ENCODE data around the gene TIMM23.

TIMM23 gene

DNA sequence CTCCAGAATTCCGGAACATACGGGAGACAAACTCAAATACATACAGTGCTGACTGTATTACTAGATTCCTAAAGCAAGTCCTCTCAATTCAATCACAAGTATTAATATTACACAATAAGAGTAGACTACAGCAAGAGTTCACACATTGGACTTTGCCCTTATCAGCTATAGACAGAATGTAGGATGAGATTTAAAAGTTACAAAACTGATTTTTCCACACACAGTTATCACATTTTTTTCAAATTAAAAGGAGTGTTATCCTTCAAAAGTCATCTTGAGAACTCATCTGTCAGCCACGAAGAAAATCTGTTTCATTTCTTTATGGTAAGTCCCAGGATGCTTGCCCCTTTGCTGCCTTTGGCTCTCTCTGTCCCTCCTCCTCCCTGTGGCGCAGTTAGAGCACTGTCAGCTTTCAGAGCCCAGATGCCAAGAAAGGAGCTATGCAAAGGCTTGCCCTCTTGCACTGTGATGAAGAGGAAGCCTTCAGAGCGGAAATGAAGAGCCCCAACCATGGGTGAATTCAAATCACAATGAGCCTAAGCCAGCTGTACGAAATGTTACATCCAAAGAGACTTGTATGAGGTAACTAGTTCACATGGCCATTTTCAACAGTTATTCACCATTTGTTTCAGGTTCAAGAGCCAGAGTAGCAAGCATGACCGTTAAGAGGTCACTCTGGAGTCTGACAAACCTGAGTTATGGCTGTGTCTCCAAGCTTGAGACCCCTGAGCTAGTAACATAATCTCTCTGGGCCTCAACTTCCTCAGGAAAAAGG is 47.5 kb downstream of the TIMM23 start:
- H3K4me3 ChIP-seq (ENCODE audit: low read length), result no peak overlapping the region
- no peak overlapping the region for H2AFZ ChIP-seq (ENCODE audit: low read depth, low read length)
- peaks cover 13% of the 10 kb centered on the region for H3K36me3 ChIP-seq (ENCODE audit: insufficient read depth, low read length)
- H3K4me1 ChIP-seq (ENCODE audit: insufficient read depth, low read length), result peaks cover 8% of the 10 kb centered on the region
- H3K9me3 ChIP-seq (ENCODE audit: low read length), result no peaks in the 10 kb centered on the region
- H3K27me3 ChIP-seq (ENCODE audit: insufficient read depth, low read length), result no peaks in the 10 kb centered on the region

DNA sequence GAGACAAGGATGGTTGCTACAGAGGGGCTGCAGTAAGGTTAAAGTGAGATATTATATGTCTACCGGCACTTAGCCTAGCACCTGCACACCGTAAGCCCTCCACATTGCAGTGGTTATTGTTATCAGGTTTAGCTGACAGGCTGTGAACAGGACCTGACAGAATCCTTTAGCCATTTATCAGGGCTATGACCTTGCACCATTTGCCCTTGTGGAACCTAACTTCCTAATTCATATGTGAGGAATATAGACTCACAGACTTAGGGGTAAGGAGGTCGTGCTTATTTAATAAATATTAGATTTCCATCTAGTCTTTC is 48.0 kb downstream of the TIMM23 start:
- no peak overlapping the region for H3K4me3 ChIP-seq (ENCODE audit: low read length)
- H2AFZ ChIP-seq (ENCODE audit: low read depth, low read length), result no peak overlapping the region
- peaks cover 8% of the 10 kb centered on the region for H3K4me1 ChIP-seq (ENCODE audit: insufficient read depth, low read length)
- no peaks in the 10 kb centered on the region for H3K9me3 ChIP-seq (ENCODE audit: low read length)
- no peaks in the 10 kb centered on the region for H3K27me3 ChIP-seq (ENCODE audit: insufficient read depth, low read length)
- peaks cover 10% of the 10 kb centered on the region for H3K36me3 ChIP-seq (ENCODE audit: insufficient read depth, low read length)

DNA sequence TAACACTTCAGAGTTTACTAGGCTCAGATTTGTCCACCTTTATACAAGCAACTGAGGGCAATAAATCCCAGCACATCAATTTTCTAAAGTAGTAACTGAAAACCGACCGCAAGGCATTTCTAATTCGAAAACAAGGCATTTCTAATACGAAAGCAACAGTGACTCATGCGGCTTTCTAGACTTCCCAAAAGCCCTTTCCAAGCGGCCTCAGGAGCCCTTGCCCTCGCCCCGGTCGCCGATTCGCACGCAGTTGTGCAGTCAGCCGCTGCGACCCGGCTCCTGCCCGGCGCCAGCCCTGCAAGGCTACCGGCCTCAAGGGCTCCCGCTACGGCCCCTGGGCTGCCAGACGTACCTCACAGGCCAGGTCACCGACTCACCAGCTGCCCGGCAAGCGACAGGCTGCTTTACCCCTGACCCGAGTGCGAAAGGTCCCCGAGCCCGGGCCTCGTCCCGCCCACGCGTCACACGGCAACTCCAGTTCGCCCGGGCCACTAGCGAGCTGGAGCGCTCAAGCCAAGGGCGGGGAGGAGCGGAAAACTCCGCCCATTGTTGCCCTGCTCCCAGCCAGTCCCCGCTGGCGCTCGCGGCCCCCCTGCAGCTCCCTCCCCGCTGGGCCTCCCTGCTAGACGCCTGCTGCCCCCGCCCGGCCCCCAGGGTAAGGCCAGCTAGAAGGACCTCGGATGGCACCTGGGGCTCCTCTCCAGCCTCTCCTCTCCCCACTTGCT is 50.9 kb downstream of the TIMM23 start:
- Histone ChIP-seq H3K27me3 (ENCODE audit: insufficient read depth, low read length) (no peaks in the 10 kb centered on the region), H3K4me3 (ENCODE audit: low read length) (peak overlapping the region; percentile 71), H2AFZ (ENCODE audit: low read depth, low read length) (peak overlapping the region; percentile 55), H3K36me3 (ENCODE audit: insufficient read depth, low read length) (no peaks in the 10 kb centered on the region), H3K9me3 (ENCODE audit: low read length) (no peaks in the 10 kb centered on the region), H3K4me1 (ENCODE audit: insufficient read depth, low read length) (peaks cover 8% of the 10 kb centered on the region)

DNA sequence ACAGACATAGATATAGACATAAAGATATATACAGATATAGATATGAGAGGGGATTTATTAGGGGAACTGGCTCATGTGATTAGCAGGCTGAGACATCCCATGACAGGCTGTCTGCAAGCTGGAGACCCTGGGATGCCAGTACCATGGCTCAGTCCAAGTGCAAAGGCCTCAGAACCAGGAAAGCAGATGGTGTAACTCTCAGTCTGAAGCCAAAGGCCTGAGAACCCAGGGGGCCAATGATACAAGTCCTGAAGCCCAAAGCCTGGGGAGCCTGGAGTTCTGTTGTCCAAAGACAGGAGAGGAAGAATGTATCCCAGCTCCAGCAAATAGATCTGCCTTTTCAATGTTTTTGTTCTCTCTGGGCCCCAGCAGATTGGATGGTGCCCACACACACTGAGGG is 52.7 kb downstream of the TIMM23 start:
- no peak overlapping the region for H3K4me3 ChIP-seq (ENCODE audit: low read length)
- H3K9me3 ChIP-seq (ENCODE audit: low read length), result no peaks in the 10 kb centered on the region
- H2AFZ ChIP-seq (ENCODE audit: low read depth, low read length), result no peak overlapping the region
- no peaks in the 10 kb centered on the region for H3K36me3 ChIP-seq (ENCODE audit: insufficient read depth, low read length)
- H3K27me3 ChIP-seq (ENCODE audit: insufficient read depth, low read length), result no peaks in the 10 kb centered on the region
- peaks cover 19% of the 10 kb centered on the region for H3K4me1 ChIP-seq (ENCODE audit: insufficient read depth, low read length)

DNA sequence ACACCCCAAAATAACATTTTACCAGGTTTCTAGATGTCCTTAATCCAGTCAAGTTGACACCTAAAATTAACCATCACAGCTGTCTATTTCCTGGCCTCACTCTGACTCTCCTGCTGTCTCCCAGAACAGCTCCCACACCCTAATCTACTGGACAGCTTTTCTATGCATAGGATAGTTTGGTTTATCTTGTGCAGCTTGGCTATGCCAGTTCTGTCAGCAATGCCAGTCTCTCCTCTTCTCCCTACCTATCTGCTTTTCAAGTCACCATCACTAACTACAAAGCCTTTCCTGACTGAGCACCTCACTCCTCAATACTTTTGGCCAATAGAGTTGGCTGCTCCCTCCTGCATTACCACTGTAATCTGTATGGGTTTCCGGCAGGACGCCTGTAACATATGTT is 53.1 kb downstream of the TIMM23 start:
- Histone ChIP-seq H2AFZ (ENCODE audit: low read depth, low read length) (no peak overlapping the region), H3K4me1 (ENCODE audit: insufficient read depth, low read length) (peaks cover 19% of the 10 kb centered on the region), H3K36me3 (ENCODE audit: insufficient read depth, low read length) (no peaks in the 10 kb centered on the region), H3K9me3 (ENCODE audit: low read length) (no peaks in the 10 kb centered on the region), H3K4me3 (ENCODE audit: low read length) (no peak overlapping the region), H3K27me3 (ENCODE audit: insufficient read depth, low read length) (no peaks in the 10 kb centered on the region)

DNA sequence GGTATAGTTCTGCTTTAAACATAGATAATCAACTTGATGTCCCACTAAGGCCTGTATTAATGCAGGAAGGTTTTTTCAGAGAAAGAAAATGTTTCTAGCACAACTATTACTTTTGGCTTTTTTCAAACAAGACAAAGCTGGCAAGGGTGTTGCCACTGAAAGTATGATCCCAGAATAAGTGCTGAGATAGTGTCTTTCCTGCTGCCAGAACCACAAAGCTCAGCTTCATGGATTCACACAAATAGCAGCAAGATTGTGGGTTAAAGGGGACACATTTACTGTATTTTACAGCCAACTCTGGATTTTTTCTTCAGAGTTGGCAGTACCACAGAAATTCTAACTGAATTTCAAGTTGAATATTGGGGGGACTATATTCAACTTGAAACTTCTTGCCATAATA is 53.8 kb downstream of the TIMM23 start:
- H3K4me1 ChIP-seq (ENCODE audit: insufficient read depth, low read length), result peaks cover 19% of the 10 kb centered on the region
- no peak overlapping the region for H2AFZ ChIP-seq (ENCODE audit: low read depth, low read length)
- no peaks in the 10 kb centered on the region for H3K9me3 ChIP-seq (ENCODE audit: low read length)
- H3K27me3 ChIP-seq (ENCODE audit: insufficient read depth, low read length), result no peaks in the 10 kb centered on the region
- no peak overlapping the region for H3K4me3 ChIP-seq (ENCODE audit: low read length)
- no peaks in the 10 kb centered on the region for H3K36me3 ChIP-seq (ENCODE audit: insufficient read depth, low read length)

DNA sequence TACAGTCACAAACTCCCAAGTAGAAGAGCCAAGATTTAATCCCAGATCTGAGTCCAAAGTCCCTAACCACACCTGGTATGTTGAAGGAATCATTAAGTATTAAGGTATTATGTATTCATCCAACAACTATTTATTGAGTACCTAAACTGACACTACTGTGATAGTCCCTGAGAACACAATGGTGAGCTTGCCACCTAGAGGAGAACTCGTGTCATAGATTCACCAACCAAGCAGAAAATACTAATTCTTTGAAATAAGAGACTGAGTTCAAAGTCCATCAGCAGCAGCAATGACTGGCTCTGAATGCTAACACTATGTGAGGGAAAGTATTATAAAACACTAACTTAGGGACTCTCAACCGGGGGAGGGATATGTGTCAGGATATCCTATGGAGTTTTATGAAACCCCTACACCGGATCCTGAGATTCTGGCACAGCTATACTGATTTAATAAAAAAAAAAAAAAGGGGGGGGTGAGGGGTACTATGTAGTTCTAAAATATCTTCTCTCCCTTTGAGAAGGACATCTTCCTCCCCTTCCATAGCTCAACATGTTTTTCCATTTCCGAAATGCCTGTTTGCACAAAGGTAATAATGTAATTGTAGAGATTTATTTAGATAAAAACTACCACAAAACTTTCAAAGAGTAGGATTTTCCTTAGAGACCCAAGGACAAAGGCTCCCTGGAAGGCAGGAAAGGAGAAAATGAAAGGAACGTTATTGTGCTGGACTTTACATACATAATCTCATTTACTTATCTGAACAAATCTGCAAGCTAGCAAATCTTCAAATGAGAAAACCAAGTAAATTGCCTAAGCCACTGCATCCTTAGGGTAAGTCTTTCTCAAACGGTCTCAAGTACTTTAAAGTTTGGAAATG is 56.5 kb downstream of the TIMM23 start:
- no peaks in the 10 kb centered on the region for H3K36me3 ChIP-seq (ENCODE audit: insufficient read depth, low read length)
- peak overlapping the region; percentile 86 for H3K4me3 ChIP-seq (ENCODE audit: low read length)
- no peak overlapping the region for H2AFZ ChIP-seq (ENCODE audit: low read depth, low read length)
- H3K4me1 ChIP-seq (ENCODE audit: insufficient read depth, low read length), result peaks cover 15% of the 10 kb centered on the region
- H3K27me3 ChIP-seq (ENCODE audit: insufficient read depth, low read length), result no peaks in the 10 kb centered on the region
- H3K9me3 ChIP-seq (ENCODE audit: low read length), result no peaks in the 10 kb centered on the region

DNA sequence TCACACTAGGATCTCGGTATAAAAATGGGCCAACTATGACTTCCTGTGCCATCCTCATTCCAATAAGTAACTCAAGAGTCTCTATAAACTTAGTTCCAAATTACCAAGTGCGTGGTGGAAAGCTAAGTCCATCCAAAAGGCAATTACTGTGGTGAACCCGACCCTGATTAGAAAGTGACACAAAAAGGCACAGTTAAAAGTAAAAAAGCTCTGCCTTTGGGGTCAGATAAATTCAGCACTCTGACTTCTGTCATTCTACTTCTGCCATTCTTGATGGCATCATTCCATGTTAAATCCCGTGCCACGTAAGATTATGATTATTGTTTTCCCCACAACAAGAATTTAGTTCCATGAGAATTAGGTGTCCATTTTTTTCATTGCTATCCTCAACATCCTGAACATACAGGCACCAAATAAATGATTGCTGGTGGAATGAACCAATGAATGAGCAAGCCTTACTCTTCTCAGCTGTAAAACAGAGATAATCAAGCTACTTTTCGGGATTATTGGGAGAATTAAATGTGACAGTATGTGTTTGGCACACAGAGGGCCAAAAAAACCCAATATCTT is 57.3 kb downstream of the TIMM23 start:
- Histone ChIP-seq H3K9me3 (ENCODE audit: low read length) (no peaks in the 10 kb centered on the region), H3K36me3 (ENCODE audit: insufficient read depth, low read length) (no peaks in the 10 kb centered on the region), H3K4me3 (ENCODE audit: low read length) (peak overlapping the region; percentile 86), H3K27me3 (ENCODE audit: insufficient read depth, low read length) (no peaks in the 10 kb centered on the region), H2AFZ (ENCODE audit: low read depth, low read length) (peak overlapping the region; percentile 84), H3K4me1 (ENCODE audit: insufficient read depth, low read length) (peaks cover 13% of the 10 kb centered on the region)

DNA sequence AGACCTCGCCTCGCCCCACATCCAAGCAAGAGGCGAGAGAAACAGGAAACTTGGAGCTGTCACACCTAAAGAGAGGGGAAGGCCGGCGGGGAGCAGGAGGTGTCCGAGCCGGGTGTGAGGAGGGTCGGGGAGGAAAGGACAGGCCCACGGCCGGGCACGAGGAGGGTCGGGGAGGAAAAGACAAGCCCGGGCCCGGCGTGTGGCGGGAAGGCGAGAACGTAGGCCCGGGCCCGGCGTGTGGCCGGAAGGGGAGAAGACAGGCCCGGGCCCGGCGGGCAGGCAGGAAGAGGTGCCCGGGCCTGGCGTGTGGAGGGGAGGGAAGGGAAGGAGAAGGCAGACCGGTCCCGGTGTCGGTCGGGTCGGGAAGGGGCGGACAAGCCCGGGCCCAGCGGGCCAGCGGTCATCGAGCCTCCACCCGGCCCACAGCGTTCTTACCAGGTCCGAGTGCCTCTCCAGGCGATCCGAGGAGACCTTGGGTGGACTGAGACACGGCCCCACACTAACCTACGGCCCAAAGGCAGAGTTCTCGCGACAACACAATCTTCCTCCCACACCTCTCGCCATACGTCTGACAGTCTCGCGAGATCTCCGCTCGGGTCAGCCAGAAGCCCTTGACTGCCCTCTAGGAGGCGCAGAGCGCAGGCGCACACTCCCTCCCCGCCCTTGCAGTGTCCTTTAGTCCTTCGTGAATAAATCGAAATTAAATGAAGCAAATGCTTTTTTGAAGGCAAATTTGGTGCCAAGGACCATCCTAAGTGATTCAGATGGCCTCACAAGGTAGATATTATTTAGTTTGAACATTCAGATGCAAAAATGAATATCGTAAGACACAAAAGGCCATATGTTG is 58.0 kb downstream of the TIMM23 start, which contains the start of gene NCOA4:
NCOA4 (minus strand) TSS at position 533 of the 847 bp plus-strand sequence. CDS start 13,943 bp downstream, outside the sequence.
- Histone ChIP-seq H3K9me3 (ENCODE audit: low read length) (no peaks in the 10 kb centered on the region), H3K4me1 (ENCODE audit: insufficient read depth, low read length) (peaks cover 13% of the 10 kb centered on the region), H3K27me3 (ENCODE audit: insufficient read depth, low read length) (no peaks in the 10 kb centered on the region), H2AFZ (ENCODE audit: low read depth, low read length) (peak within 1 kb of the TSS; percentile 84), H3K36me3 (ENCODE audit: insufficient read depth, low read length) (no peaks in the 10 kb centered on the region), H3K4me3 (ENCODE audit: low read length) (peak within 1 kb of the TSS; percentile 86)

DNA sequence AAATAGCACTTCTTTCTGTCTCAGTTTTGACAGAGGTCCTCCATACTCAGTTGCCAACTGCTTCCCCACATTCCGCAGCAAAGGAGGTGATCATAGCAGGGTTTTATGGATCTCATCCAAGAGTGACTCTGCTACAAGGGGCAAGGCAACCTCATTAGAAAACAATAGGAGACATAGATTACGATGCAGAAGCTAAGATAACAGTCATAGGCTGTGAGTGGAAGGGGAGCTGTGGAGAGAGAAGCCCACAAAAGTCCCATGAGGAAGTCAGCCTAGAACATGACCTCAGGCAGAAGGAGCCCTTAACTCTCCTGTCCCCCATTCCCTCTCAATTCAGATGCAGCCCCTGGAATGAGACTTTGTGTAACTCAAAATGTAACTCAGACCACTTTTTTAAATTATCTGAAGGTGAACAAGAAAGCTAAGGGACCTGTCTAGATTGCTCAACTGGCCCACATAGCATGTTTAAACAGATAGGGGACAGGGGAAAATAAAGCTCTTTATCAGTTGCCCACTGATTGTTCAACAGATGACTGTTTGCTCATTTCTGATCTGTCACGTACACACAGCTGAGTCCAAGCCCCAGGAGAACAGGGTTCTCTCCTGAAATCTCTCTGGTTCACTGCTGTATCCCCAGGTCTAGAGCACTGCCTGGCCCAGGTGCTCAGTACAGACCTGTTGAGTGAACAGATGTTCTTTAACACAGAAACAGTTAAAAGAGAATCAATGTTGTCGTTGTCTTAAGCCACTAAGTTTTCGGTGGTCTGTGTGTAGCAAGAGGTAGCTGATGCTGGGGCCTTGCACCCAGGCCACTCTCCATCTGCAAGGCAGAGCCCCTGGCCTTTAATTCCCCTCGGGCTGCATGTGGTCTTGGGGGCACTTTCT is 59.6 kb downstream of the TIMM23 start:
- Histone ChIP-seq H3K36me3 (ENCODE audit: insufficient read depth, low read length) (no peaks in the 10 kb centered on the region), H3K27me3 (ENCODE audit: insufficient read depth, low read length) (no peaks in the 10 kb centered on the region), H3K9me3 (ENCODE audit: low read length) (no peaks in the 10 kb centered on the region), H3K4me3 (ENCODE audit: low read length) (no peak overlapping the region), H2AFZ (ENCODE audit: low read depth, low read length) (no peak overlapping the region), H3K4me1 (ENCODE audit: insufficient read depth, low read length) (peaks cover 13% of the 10 kb centered on the region)

DNA sequence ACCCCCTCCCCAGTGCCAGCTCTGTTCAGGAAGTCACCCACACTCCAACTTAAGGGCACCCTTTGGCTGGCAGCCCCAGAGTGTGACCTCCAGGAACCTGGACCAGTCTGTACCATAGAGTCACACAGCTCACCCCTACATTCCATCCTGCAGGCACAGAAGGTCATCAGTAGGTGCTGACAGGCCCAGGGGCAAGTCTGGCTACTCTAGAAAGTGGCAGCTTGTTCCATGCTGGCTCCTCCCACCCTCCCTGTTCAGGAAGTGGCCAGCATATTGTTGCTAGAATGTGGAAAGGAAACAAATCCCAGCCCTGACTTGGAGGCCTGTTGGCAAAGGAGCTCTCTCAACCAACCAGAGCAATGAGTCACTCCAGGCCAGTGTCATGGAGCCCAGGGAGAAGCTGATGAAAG is 61.3 kb downstream of the TIMM23 start:
- Histone ChIP-seq H3K9me3 (ENCODE audit: low read length) (no peaks in the 10 kb centered on the region), H3K4me1 (ENCODE audit: insufficient read depth, low read length) (peaks cover 11% of the 10 kb centered on the region), H2AFZ (ENCODE audit: low read depth, low read length) (no peak overlapping the region), H3K36me3 (ENCODE audit: insufficient read depth, low read length) (no peaks in the 10 kb centered on the region), H3K27me3 (ENCODE audit: insufficient read depth, low read length) (no peaks in the 10 kb centered on the region), H3K4me3 (ENCODE audit: low read length) (no peak overlapping the region)

All from neuron (in vitro differentiated cells).